Renal pelvis (tissue), 4 donors: ENCODE data around the gene NFIX. TPM values are rescaled to one million over a fixed set of nuclear protein-coding genes. Genes with fewer than 3 reads are reported as not detected.

ENCODE experiments used
- DNase-seq: peaks from one replicate; pipeline ENCODE4 v3.0.0-alpha.2; 2013
- polyA plus RNA-seq, 3 donors: library from polyadenylated mRNA; unstranded; fragments of 120-200 nt; gene quantifications; one replicate each; pipeline ENCODE4 v1.2.1, GENCODE V29; 2013; ENCODE audit not compliant: insufficient read length in 3 of 3

The NFIX gene
- polyA plus RNA-seq, 3 donors: 14.8 to 19.2 (median 14.9) TPM

DNA sequence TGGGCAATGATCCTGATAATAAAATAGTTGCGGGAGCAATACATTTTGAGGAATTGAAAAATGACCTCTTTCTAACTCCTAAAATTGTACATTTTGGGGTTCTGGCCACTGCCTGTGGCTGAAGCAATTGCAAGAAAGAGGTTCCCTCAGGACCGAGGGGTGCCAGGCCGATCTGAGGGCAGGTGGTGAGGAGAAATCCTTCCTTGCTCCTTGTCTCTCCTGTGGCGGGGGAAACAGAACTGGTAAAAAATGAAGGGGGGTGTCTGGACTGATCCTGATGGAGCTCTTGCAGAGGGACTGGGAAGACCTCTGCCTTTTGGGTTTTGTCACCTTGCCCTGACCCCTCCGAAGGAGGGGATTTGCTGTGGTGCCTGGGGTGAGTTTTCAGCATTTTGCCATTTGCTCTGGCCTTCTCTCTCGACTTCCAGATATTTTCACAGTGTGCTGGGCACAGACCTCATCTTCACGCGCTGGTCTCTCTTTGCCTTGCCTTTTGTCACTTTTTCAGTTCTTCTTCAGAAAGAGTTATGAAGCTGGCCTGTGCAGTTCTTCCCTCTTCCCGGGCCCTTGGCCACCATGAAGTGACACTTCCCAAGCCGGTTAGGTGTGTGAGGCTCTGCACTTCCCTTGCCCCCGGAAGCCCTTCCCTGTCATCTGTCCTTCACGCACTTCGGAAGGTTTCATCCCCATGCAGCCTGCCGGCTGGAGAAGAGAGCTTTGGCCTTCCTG, 22.2 kb downstream of the NFIX start:
- no peak for DNase-seq

- DNase-seq: no peak
These were observed 23.0 kb downstream of the NFIX start for GRCh38 chr19:13018035-13018914.

GRCh38 chr19:13019332-13019731, 24.1 kb downstream of the NFIX start:
- no peak for DNase-seq

GRCh38 chr19:13020002-13020414, 24.7 kb downstream of the NFIX start:
- no peak for DNase-seq

GRCh38 chr19:13022111-13022858, 27.0 kb downstream of the NFIX start:
- peak; percentile 63 for DNase-seq

DNA sequence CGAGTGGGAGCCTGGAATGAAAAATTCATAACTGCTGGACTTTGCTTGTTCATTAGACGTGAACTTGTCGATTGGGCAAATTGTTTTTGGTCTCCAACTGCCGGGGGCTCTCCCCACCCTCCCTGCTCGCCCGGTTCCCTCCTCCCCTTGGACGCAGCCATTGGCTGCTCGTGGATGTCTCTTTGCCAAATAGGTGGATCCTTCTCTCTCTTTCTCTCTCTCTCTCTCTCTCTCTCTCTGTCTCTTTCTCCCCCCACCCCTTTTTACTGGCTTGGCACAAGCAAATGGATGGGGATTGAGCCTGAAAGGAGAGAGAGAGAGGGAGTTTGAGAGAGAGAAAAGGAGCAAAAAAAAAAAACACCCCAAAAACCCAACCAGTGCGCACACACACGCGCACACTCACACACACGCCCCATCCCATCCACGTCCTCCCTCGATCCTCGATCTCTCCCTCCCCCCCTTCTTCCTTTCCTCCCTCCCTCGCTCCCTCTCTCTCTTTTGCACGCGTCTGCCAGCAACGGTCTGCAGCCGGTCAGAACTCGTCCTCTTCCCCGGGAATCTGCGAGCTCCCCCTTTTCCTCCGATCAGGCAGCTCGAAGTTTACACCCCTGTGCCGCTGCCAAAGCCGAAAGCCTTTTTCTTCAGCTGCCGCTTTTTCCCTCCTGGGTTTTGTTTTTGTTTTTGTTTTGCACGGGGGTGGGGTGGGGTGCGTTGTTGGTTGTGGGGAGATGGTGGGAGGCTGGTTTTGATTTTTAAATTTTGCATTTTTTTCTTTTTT, 27.8 kb downstream of the NFIX start:
- peak; percentile 75 for DNase-seq

DNA sequence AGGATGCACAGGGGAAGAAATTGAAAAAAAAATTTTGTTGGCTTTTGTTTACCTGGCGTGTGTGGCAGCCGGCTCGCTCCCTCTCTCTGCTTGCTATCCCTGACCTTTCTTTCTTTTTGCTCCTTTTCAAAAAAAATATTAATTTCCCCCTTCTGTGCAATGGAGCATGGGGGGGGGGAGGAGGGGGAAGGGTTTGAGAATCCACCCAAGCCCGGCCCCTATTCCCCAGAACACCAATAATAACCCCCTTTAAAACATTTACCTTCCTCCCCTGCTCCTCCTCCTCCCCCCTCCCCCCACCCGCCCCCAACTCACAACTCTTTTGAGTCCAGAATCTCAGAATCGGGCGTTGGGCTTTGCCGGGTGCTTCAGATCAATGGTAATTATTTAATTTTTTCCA, 28.4 kb downstream of the NFIX start:
- DNase-seq: no peak

DNA sequence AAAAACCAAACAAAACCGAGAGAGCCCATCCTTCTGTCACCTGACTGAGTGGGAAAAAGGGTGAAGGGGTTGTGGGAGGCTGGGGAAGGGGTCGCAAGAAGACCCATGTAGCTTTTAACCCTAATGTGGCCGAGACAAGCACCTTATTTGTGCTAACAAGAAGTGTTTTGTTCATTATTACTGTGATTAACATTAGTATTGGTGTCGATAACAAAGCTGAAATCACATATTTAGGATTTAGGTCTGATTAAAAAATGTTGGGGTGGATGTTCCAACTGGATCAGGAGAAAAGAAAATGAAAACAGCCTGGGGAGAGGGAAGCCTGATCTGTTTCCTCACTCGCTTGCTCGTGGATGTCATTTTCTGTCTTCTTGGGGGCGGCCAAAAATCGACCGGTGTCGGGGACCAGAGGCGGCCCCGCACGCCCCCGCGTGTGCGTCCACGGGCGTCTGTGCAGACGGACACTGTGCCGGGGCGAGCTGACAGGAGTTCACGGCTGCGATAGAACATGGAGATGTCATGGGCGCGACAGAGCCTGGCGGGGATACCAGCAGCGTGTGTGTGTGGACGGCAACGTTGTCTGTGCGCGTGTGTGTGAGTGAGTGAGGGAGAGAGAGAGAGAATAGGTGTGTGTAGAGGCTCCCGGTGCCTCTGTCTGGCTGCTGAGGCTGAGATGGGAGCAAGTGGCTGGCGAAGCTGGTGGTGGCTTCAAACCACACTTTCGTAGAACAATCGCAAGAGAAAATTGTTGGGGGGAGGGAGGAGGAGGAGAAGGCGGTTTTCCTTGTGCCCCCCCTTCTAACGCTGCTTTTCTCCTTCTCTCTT, 29.1 kb downstream of the NFIX start:
- no peak for DNase-seq

DNA sequence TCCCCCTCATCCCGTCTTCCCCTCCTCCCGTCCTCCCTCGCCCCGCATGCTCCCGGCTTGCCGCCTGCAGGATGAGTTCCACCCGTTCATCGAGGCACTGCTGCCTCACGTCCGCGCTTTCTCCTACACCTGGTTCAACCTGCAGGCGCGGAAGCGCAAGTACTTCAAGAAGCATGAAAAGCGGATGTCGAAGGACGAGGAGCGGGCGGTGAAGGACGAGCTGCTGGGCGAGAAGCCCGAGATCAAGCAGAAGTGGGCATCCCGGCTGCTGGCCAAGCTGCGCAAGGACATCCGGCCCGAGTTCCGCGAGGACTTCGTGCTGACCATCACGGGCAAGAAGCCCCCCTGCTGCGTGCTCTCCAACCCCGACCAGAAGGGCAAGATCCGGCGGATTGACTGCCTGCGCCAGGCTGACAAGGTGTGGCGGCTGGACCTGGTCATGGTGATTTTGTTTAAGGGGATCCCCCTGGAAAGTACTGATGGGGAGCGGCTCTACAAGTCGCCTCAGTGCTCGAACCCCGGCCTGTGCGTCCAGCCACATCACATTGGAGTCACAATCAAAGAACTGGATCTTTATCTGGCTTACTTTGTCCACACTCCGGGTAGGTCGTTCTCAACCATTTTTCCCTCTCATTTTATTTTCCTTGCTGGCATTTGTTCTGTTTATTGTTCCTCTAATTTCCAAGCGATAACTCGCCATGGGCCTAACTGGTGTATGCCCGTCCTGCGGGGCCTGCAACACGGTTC, 29.8 kb downstream of the NFIX start:
- no peak for DNase-seq

- DNase-seq: no peak
These were observed 30.7 kb downstream of the NFIX start for GRCh38 chr19:13025819-13026456.

- peak; percentile 62 for DNase-seq
These were observed 31.4 kb downstream of the NFIX start for GRCh38 chr19:13026462-13027370.

DNA sequence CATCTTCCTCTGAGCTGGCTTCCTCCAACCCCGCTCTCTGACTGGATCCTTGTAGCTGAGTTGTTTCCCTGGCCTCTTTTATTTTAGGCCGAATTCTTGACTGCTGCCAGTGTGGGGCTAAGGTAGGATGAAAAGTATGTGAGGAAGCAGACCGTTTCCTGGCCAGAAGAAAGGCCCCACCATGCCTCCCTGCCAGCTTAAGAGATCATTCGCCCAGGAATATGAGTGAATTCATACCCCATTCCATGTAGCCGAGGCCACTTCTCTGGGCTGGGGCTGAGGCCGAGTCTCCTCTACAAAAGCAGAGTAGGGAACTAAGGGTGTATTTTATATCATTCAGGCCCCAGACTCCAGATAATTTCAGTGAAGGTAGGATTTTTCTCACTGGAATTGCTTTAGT, 32.3 kb downstream of the NFIX start:
- DNase-seq: no peak

- no peak for DNase-seq
These were observed 32.8 kb downstream of the NFIX start for GRCh38 chr19:13028027-13028426.

GRCh38 chr19:13029301-13029880, 34.1 kb downstream of the NFIX start:
- no peak for DNase-seq

- DNase-seq: no peak
These were observed 34.6 kb downstream of the NFIX start for GRCh38 chr19:13029893-13030292.

GRCh38 chr19:13031917-13032623, 36.8 kb downstream of the NFIX start:
- DNase-seq: no peak

DNA sequence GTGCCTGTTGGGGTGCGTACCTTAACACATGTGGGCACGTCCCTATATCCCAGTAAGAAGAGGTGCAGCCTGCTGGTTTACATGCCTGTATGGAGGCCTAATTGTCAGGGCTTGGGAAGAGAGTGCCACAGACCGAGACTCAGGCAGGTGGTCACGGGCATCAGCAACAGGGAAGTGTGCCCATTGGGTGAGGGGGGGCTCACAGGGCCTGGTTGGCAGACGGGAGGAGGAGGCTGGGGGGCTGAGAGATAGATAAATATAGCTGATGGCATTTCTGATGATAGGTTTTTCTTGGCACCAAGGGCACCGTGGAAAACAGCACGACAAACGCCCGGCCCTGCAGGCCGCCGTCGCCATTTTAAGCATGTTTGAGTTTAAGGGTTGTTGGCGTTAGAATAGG, 37.6 kb downstream of the NFIX start:
- no peak for DNase-seq
